NCI-H69 (cell line): ENCODE measurements around the gene MALL.
"Not testable (repeated sequence)": the region's sequence is repeated elsewhere in the genome, so short reads cannot be mapped to it uniquely, and the experiment has no call there.

ENCODE experiments used
- DNase-seq: peaks from one replicate; lab custom pipeline; 2025; lab: John Stamatoyannopoulos, UW

MALL gene

DNA sequence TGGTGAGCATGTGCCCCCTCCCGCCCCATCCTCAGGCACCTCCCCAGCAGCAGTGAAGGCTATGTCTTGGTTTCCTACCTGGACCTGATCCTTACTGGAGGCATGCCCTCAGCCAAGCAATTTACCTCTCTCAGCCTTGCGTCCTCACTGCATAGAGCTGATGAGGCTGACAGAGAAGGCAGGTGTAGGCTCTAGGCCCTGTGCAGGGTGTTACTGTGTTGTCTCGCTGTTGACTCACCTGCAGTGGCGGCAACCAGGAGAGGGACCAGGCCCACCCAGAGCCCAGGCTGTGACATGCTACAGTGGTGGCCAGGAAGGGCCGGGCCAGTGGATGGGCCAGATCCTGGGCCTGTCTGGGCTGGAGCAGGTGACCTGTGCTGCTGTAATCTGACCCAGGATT lies 65.9 kb downstream of the MALL start:
- not testable (repeated sequence) for DNase-seq

GRCh38 chr2:110048255-110049197 lies 67.1 kb downstream of the MALL start:
- DNase-seq: not testable (repeated sequence)

GRCh38 chr2:110047225-110047624 lies 68.4 kb downstream of the MALL start:
- DNase-seq: not testable (repeated sequence)

DNA sequence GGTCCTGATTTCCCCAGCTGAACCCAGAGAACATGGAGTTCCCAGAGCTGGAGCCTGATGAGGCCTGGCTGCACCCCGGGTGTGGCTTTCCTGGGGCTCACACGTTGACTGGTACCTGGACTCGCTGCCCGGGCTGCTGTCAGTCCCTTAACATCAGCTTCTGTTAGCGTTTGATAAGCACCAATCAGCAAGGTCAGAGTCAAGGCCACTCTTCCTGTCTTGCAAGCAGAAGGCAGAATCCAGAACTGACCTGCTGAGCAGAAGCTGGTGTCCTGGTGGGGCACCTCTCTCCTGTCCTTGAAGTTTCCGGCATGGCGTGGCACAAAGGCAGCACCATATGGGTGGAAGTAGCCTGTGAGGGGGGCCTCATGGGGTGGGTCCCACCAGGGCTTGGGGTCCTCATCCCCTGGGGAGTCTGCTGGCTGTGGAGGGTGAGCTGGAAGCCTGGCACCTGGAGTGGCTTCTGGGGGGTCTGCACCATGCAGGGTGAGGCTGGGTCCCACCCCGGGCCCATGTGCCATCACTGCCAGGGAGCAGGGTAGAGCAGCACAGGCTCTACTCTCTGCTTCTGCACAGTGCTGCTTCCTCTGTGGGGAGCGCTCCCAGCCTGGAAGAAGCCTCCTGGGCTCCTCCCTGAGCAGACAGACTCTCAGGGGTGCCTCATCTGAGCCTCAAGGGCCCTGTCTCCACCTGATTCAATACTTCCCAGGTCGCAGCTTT lies 73.5 kb downstream of the MALL start:
- not testable (repeated sequence) for DNase-seq

- not testable (repeated sequence) for DNase-seq
Observed at GRCh38 chr2:110037336-110037735, 78.3 kb downstream of the MALL start.

DNA sequence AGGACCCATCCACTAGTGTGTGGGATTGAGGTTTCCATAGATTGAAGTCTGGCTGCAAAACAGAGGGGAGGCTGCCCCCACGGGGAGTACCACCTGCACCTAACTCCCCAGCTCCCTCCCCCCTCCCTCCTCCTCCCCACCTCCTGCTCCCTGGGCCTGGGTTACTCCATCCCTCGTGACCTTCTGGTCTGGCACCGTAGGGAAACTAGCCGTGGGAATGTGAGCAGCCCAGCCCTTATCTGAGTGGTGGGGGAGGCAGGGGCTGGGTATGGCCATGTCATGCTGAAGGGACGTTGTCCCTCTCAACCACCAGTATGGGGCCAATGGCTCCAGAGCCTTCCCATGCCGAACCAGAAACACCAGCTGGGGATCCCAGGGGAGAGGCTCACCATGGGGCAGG lies 80.2 kb downstream of the MALL start:
- DNase-seq: not testable (repeated sequence)

DNA sequence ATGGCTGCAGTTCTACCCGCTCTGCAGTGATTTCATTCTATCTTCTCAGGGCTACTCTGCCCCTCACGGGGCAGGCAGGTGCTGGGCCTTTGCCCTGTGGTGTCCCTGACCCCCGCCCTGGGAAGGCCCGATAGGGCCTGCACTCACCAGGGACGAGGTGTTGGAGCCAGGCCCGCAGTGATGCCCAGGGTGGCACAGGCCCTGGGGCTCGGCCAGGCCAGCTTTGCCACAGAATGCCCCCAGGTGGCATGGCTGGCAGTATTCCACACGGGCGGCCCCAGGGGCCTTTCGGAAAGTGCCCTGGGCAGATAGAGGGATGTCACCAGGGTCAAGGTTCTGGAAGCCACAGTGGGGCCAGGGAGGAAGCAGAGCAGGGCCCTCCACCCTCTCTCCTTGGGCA lies 80.7 kb downstream of the MALL start:
- not testable (repeated sequence) for DNase-seq
